ENCODE data around the gene CABLES1.
"Not testable (repeated sequence)": the region's sequence is repeated elsewhere in the genome, so short reads cannot be mapped to it uniquely, and the experiment has no call there.

Gene CABLES1

GRCh38 chr18:23134780-23135549, at the start of gene CABLES1:
CABLES1 (plus strand) TSS chr18:23135485; CDS start chr18:23135763, 278 bp downstream.
- peak; percentile 22 for DNase-seq

- no peak for DNase-seq
These were observed 47.9 kb upstream of the CABLES1 start for GRCh38 chr18:23087352-23087751.

GRCh38 chr18:23088310-23088709, 47.0 kb upstream of the CABLES1 start:
- DNase-seq, result no peak

- DNase-seq, result peak; percentile 46
These were observed 44.0 kb upstream of the CABLES1 start for GRCh38 chr18:23091017-23091993.

GRCh38 chr18:23092121-23092520, 43.2 kb upstream of the CABLES1 start:
- no peak for DNase-seq

- DNase-seq, result not testable (repeated sequence)
These were observed 42.2 kb upstream of the CABLES1 start for GRCh38 chr18:23093130-23093529.

- DNase-seq, result no peak
These were observed 41.5 kb upstream of the CABLES1 start for GRCh38 chr18:23093772-23094171.

- no peak for DNase-seq
These were observed 40.7 kb upstream of the CABLES1 start for GRCh38 chr18:23094411-23095190.

GRCh38 chr18:23095463-23095862, 39.8 kb upstream of the CABLES1 start:
- no peak for DNase-seq

- not testable (repeated sequence) for DNase-seq
These were observed 38.3 kb upstream of the CABLES1 start for GRCh38 chr18:23097016-23097415.

- no peak for DNase-seq
These were observed 35.7 kb upstream of the CABLES1 start for GRCh38 chr18:23099621-23100020.

- DNase-seq, result no peak
These were observed 33.3 kb upstream of the CABLES1 start for GRCh38 chr18:23101861-23102432.

- no peak for DNase-seq
These were observed 32.6 kb upstream of the CABLES1 start for GRCh38 chr18:23102493-23103261.

- DNase-seq, result no peak
These were observed 31.8 kb upstream of the CABLES1 start for GRCh38 chr18:23103449-23103848.

GRCh38 chr18:23105030-23105429, 30.3 kb upstream of the CABLES1 start:
- no peak for DNase-seq

GRCh38 chr18:23105581-23106219, 29.6 kb upstream of the CABLES1 start:
- no peak for DNase-seq

GRCh38 chr18:23106575-23106974, 28.7 kb upstream of the CABLES1 start:
- DNase-seq, result peak; percentile 98

- no peak for DNase-seq
These were observed 27.6 kb upstream of the CABLES1 start for GRCh38 chr18:23107718-23108117.

- no peak for DNase-seq
These were observed 26.8 kb upstream of the CABLES1 start for GRCh38 chr18:23108496-23108895.

GRCh38 chr18:23109163-23109562, 26.1 kb upstream of the CABLES1 start:
- DNase-seq, result not testable (repeated sequence)

- DNase-seq, result no peak
These were observed 21.7 kb upstream of the CABLES1 start for GRCh38 chr18:23113576-23113975.

All from kidney glomerular epithelial cell (primary cell).